ENCODE data around the gene CXCL12. TPM values are rescaled to one million over a fixed set of nuclear protein-coding genes. Genes with fewer than 3 reads are reported as not detected.

CXCL12 gene
- total RNA-seq, 1 donor from 2014 or later = 74.3 TPM

- no peak for DNase-seq (ENCODE audit: low spot score)
These were observed 15.0 kb upstream of the CXCL12 start for GRCh38 chr10:44399659-44400451.

GRCh38 chr10:44398747-44399658, 14.1 kb upstream of the CXCL12 start:
- DNase-seq (ENCODE audit: low spot score) = no peak

- DNase-seq (ENCODE audit: low spot score) = no peak
These were observed 13.4 kb upstream of the CXCL12 start for GRCh38 chr10:44398271-44398670.

GRCh38 chr10:44397476-44398225, 12.8 kb upstream of the CXCL12 start:
- no peak for DNase-seq (ENCODE audit: low spot score)

GRCh38 chr10:44396671-44397191, 11.8 kb upstream of the CXCL12 start:
- DNase-seq (ENCODE audit: low spot score) = no peak

- no peak for DNase-seq (ENCODE audit: low spot score)
These were observed 11.2 kb upstream of the CXCL12 start for GRCh38 chr10:44395902-44396670.

- no peak for DNase-seq (ENCODE audit: low spot score)
These were observed 10.5 kb upstream of the CXCL12 start for GRCh38 chr10:44395396-44395795.

GRCh38 chr10:44394696-44395381, 9.9 kb upstream of the CXCL12 start:
- no peak for DNase-seq (ENCODE audit: low spot score)

- no peak for DNase-seq (ENCODE audit: low spot score)
These were observed 9.1 kb upstream of the CXCL12 start for GRCh38 chr10:44393834-44394547.

- DNase-seq (ENCODE audit: low spot score) = no peak
These were observed 8.2 kb upstream of the CXCL12 start for GRCh38 chr10:44393051-44393630.

GRCh38 chr10:44392420-44392819, 7.5 kb upstream of the CXCL12 start:
- no peak for DNase-seq (ENCODE audit: low spot score)

GRCh38 chr10:44391981-44392380, 7.1 kb upstream of the CXCL12 start:
- no peak for DNase-seq (ENCODE audit: low spot score)

GRCh38 chr10:44390585-44391072, 5.7 kb upstream of the CXCL12 start:
- no peak for DNase-seq (ENCODE audit: low spot score)

- no peak for DNase-seq (ENCODE audit: low spot score)
These were observed 4.7 kb upstream of the CXCL12 start for GRCh38 chr10:44389556-44389955.

GRCh38 chr10:44389150-44389549, 4.3 kb upstream of the CXCL12 start:
- DNase-seq (ENCODE audit: low spot score) = no peak

GRCh38 chr10:44388641-44389040, 3.7 kb upstream of the CXCL12 start:
- DNase-seq (ENCODE audit: low spot score) = no peak

- DNase-seq (ENCODE audit: low spot score) = no peak
These were observed 3.0 kb upstream of the CXCL12 start for GRCh38 chr10:44387853-44388251.

- peak; percentile 53 for DNase-seq (ENCODE audit: low spot score)
These were observed 1.7 kb upstream of the CXCL12 start for GRCh38 chr10:44386546-44387052.
